GM19467 (cell line): ENCODE data around the gene ASPDH.

Source experiments
- ATAC-seq: cut with Tn5 transposase; IDR thresholded peaks from one replicate; pipeline ENCODE4 v1.9.1; 2021; ENCODE audit warnings: mild to moderate bottlenecking, moderate library complexity; ENCODE audit not compliant: unreplicated experiment

Gene ASPDH

GRCh38 chr19:50516456-50516855 lies 2.7 kb upstream of the ASPDH start:
- ATAC-seq: no peak

GRCh38 chr19:50515168-50515561 lies 1.5 kb upstream of the ASPDH start:
- no peak for ATAC-seq

GRCh38 chr19:50514346-50515167 lies 844 bp upstream of the ASPDH start:
- no peak for ATAC-seq

- ATAC-seq: no peak
These were observed 541 bp downstream of the ASPDH start for GRCh38 chr19:50512999-50513745.

DNA sequence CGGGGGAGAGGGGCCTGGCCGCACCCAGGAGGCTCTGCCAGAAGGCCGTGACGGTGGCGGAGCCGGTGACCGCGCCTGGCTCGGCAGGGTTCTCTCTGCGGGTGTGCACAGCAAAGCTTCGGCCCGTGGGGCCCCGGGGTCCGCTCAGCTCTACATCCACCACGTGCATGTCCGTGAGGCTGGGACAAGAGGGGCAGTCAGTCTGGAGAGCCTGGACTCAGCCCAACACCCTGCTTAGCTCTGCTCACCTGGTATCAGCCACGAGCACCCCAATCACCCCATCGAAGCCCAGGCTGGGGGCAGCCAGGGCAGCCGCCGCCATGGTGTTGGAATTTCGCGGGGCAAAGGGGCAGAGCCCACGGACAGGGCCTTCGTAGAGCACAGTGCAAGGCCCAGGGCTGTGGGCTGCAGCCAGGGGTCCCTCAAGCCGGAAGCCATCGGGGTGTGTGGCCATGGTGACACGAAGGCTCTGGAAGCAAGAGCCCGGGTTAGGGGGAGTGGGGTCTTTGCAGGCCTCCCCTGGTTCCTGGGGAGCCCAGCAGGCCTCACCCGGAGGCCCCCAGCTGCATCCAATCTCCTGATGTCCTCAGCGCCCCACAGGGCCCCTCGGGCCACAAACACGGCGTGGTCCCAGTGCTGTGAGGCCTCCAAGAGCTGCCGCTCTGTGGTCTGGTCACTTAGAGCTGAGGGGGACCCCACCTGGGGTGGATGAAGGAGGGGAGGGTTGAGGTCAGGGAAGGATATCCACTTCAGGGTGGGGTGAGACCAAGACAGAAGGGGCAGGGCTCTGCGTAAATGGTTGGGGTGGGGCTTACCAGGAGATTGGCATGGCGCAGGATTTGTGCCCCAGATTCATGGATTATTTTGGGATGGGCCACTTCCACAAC lies 1.4 kb downstream of the ASPDH start:
- ATAC-seq: no peak

DNA sequence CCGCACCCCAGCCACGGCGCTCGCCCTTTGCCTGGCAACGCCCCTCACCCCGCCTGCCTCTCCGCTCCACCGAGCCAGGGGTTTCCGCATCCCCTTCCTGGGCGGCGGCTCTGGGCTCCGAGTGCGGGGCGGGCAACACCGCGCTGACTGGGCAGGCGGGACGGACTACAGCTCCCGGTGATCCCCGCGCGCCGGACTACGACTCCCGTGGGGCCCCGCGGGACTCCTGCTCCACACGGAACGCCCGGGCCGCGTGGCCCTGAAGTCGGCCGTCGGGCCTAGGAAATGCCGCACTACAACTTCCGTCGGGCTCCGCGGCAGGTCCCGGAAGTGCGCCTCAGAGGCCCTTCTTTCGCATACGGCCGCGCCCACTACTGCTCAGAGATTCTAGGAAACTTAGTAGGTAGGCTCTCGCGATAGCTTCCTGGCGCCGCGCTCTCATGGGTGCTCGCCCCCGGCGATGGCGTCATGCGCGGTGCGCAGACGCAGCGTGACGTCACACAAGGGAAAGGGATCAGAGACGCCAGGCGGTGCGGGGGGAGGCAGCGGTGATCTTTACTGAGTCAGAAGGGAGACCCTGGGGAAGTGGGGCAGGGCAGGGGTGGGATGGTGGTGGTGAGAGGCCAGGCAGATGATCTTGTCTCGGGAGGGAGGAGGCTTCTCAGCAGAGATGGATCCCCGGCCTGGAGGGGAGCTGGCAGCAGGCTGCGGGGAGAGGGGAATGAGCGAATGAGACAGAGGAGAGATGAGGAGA lies 2.5 kb downstream of the ASPDH start, which contains the start of gene JOSD2:
Gene JOSD2, minus strand, starts transcription at position 123 of the 754 bp plus-strand sequence. CDS start 760 bp downstream, outside the sequence.
- peak; percentile 87 for ATAC-seq

DNA sequence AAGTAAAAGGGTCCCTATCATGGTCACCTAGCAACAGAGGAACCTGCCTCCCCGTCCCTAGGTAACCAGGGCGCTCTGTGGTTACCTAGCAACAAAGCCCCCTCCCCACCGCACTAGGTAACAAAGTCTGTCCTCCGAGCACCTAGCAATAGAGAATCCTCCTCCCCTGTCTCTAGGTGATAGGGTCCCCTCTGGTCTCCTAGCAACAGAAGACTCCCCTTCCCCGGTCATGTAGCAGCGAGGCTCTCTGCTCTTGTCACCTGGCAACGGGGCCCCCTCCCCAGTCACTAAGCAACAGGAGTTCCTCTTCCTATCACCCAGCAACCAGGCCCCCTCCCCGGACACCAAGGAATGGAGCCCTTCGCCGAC lies 3.0 kb downstream of the ASPDH start:
- no peak for ATAC-seq

DNA sequence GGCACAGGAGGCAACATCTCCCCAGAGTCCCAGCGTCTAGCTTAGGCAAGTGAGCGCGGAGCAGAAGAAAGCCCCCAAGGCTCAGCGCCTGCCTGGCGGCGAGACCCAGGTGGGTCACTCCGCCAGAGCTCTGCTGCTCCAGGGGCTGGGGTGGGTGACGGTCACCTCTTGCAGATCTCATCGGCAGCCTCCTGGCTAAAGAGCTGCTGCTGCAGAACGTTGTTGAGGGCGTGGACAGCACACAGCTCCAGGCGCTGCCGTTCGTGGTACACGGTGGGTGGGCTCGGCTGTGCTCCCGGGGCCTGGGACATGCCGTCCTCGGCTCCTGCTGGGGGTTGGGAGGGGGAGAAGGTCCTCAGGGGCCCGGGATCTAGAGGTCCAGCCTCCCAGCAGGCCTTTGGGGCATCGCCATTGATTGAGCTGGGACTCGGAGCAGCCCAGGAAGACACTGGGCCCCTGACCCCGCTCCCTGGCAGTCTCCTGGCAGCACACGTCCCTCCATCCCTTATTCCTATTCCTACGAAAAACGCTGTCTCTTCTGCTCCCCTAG lies 3.5 kb downstream of the ASPDH start:
- no peak for ATAC-seq

DNA sequence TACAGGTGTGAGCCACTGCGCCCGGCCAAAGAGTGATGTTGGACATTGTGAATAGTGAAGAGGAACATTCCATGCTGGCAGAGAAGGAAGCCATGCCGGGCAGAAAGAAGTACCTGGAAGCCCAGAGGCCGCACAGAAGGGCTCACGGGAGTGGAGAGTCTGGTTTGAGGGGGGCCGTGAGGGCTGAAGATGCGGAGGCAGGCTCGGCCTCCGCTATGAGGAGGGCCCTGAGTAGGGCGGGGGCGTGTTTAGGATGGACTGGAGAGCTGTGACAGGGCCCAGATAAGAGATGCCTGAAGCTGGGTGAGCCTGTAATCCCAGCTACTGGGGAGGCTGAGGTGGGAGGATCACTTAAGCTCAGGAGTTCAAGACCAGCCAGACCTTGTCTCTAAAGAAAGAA lies 4.3 kb downstream of the ASPDH start:
- ATAC-seq: no peak

- no peak for ATAC-seq
These were observed 4.9 kb downstream of the ASPDH start for GRCh38 chr19:50508843-50509190.

DNA sequence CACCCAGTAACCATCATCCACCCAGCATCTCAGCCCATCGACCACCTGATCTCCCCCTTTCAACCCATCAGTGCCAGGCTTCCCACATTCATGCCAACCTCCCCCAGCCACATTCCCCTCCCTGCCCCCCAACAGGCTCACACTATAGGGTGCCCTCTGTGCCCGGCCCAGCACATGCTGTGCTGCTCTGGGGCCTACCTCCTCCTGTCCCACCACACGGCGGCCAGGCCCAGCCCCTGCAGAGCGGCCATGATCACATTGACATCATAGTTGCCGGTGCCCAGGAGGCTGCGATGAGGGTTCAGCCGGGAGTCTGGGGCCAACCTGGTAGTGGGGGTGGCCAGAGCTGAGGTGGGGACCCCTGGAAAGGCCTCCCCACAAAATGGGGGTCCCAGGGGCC lies 6.3 kb downstream of the ASPDH start:
- ATAC-seq: no peak

- no peak for ATAC-seq
These were observed 7.0 kb downstream of the ASPDH start for GRCh38 chr19:50506700-50507099.

DNA sequence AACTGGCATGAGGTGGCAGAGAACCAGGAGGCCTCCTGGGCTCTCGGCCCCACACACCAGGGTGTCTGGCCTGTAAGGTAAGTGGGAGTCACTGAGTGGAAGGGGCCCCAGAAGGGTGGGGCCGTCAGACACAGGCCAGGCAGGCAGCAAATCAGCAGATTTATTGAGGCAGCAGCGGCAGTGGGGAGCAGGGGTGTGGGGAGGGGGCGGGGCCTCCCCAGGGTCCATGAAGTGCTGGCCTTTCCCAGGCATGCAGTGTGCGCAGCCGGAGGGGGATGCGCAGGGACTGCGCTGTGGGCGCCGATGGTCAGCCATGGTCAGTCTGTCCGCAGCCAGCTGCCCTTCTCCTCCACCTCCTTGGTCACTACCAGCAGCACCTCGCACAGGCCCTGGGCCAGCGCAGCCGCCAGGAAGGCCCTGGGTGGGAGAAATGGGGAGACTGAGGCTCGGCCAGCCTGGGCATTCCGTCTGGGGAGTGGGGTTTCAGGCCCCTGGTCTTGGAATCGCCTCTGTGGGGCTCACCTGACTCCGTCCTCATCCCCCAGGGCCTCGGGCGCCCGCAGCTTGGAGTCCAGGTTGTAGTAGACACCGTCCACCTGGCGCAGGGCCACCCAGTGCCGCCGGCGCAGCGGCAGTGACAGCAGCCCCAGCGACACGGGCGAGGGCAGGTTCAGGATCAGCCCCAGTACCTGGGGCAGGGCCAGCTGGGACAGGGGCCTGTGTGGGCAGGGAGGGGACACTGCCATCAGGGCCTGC lies 7.7 kb downstream of the ASPDH start:
- ATAC-seq: no peak

- no peak for ATAC-seq
These were observed 11.9 kb downstream of the ASPDH start for GRCh38 chr19:50501568-50502475.

GRCh38 chr19:50501186-50501567 lies 12.5 kb downstream of the ASPDH start:
- no peak for ATAC-seq

DNA sequence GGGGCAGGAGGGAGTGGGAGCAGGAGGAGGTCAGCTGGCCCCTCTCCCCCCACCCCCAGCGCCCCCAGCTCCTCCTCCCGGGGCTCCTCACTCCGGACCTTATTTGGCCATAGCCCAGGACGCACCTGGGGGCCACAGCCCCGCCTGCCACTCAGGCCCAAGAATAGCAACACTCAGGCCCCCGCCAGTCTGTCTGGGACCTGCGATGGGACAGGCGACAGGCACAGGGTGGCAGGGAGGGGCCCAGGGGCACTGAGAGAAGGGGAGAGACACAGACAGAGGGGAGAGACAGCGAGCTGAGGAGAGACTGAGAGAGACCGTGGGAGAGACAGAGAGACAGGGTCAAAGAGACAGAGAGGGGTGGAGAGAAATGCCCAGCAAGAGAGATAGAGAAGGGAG lies 13.0 kb downstream of the ASPDH start:
- ATAC-seq: no peak

- ATAC-seq: no peak
These were observed 13.5 kb downstream of the ASPDH start for GRCh38 chr19:50500060-50500752.
